T-helper 17 cell (primary cell): ENCODE data around the gene FAM193A. TPM values are rescaled to one million over a fixed set of nuclear protein-coding genes. Genes with fewer than 3 reads are reported as not detected.
"Not testable (repeated sequence)": the region's sequence is repeated elsewhere in the genome, so short reads cannot be mapped to it uniquely, and the experiment has no call there.

Experiments
- ATAC-seq: fragments of 150-1000 bp; cut with Tn5 transposase; 2 replicates; pipeline ENCODE4 v1.10.0; 2021; ENCODE audit warnings: mild to moderate bottlenecking, moderate library complexity
- DNase-seq, 3 donors: peaks; one replicate each; pipeline versions ENCODE4 v3.0.0 to v3.0.0-alpha.2; 2020 to 2021
- H3K9me3 ChIP-seq: one replicate; pipeline ENCODE4 v1.7.0; 2013; ENCODE audit warnings: low read length, mild to moderate bottlenecking; ENCODE audit not compliant: control insufficient read depth, poor library complexity, severe bottlenecking
- H3K27ac Mint-ChIP-seq: one replicate; pipeline ENCODE4 v1.8.0; 2022; ENCODE audit warnings: mild to moderate bottlenecking, moderate library complexity, mixed read lengths
- H3K27me3 Mint-ChIP-seq: one replicate; pipeline ENCODE4 v1.8.0; 2022; ENCODE audit warnings: mixed read lengths
- H3K36me3 Mint-ChIP-seq: one replicate; pipeline ENCODE4 v1.8.0; 2022; ENCODE audit warnings: low read depth, mixed read lengths
- H3K4me1 Mint-ChIP-seq: one replicate; pipeline ENCODE4 v1.8.0; 2022; ENCODE audit warnings: mild to moderate bottlenecking, mixed read lengths
- H3K4me3 Mint-ChIP-seq: one replicate; pipeline ENCODE4 v1.8.0; 2022; ENCODE audit warnings: mild to moderate bottlenecking, moderate library complexity, mixed read lengths
- total RNA-seq, 4 donors: library from RNA in 2 of 4; stranded (reverse) in 2 of 4; gene quantifications; one replicate each; pipeline ENCODE4 v1.2.3 and lab custom pipeline; 2022 to 2026

Gene FAM193A
- total RNA-seq, 2 donors from 2014 or later = 34.8 to 39.8 TPM

- Mint-ChIP-seq H3K4me1 (peaks cover 11% of the 10 kb centered on the region), H3K27ac (peak overlapping the region; percentile 14), H3K36me3 (peaks cover 4% of the 10 kb centered on the region), H3K4me3 (no peak overlapping the region), H3K27me3 (no peaks in the 10 kb centered on the region)
- DNase-seq (no peak), ATAC-seq (no peak)
- H3K9me3 ChIP-seq = no peaks in the 10 kb centered on the region
These were observed 32.6 kb upstream of the FAM193A start for GRCh38 chr4:2503809-2504208.

- peak overlapping the region; percentile 78 for H3K27ac Mint-ChIP-seq
- no peak for DNase-seq
- H3K27me3 Mint-ChIP-seq = no peaks in the 10 kb centered on the region
- no peaks in the 10 kb centered on the region for H3K9me3 ChIP-seq
- peak overlapping the region; percentile 28 for H3K4me3 Mint-ChIP-seq
- peaks cover 14% of the 10 kb centered on the region for H3K4me1 Mint-ChIP-seq
- H3K36me3 Mint-ChIP-seq = peaks cover 2% of the 10 kb centered on the region
- ATAC-seq = no peak
These were observed 29.2 kb upstream of the FAM193A start for GRCh38 chr4:2507259-2507658.

- DNase-seq = no peak
- H3K4me1 Mint-ChIP-seq = peaks cover 14% of the 10 kb centered on the region
- peaks cover 2% of the 10 kb centered on the region for H3K36me3 Mint-ChIP-seq
- H3K27me3 Mint-ChIP-seq = no peaks in the 10 kb centered on the region
- no peak overlapping the region for H3K4me3 Mint-ChIP-seq
- H3K27ac Mint-ChIP-seq = no peak overlapping the region
- ATAC-seq = no peak
- no peaks in the 10 kb centered on the region for H3K9me3 ChIP-seq
These were observed 28.6 kb upstream of the FAM193A start for GRCh38 chr4:2507855-2508254.

GRCh38 chr4:2510351-2511259, 25.8 kb upstream of the FAM193A start:
- H3K4me3 Mint-ChIP-seq = no peak overlapping the region
- peaks cover 12% of the 10 kb centered on the region for H3K4me1 Mint-ChIP-seq
- no peaks in the 10 kb centered on the region for H3K9me3 ChIP-seq
- no peak for DNase-seq
- H3K36me3 Mint-ChIP-seq = peaks cover 5% of the 10 kb centered on the region
- no peak for ATAC-seq
- no peaks in the 10 kb centered on the region for H3K27me3 Mint-ChIP-seq
- peak overlapping the region; percentile 11 for H3K27ac Mint-ChIP-seq

GRCh38 chr4:2511645-2512131, 24.8 kb upstream of the FAM193A start:
- peaks cover 5% of the 10 kb centered on the region for H3K36me3 Mint-ChIP-seq
- DNase-seq (no peak), ATAC-seq (peak; percentile 23)
- peak overlapping the region; percentile 87 for H3K27ac Mint-ChIP-seq
- no peak overlapping the region for H3K4me3 Mint-ChIP-seq
- peaks cover 10% of the 10 kb centered on the region for H3K4me1 Mint-ChIP-seq
- no peaks in the 10 kb centered on the region for H3K27me3 Mint-ChIP-seq
- no peaks in the 10 kb centered on the region for H3K9me3 ChIP-seq

- peaks cover 5% of the 10 kb centered on the region for H3K36me3 Mint-ChIP-seq
- ATAC-seq = no peak
- H3K27me3 Mint-ChIP-seq = no peaks in the 10 kb centered on the region
- peaks cover 10% of the 10 kb centered on the region for H3K4me1 Mint-ChIP-seq
- H3K4me3 Mint-ChIP-seq = no peak overlapping the region
- peak overlapping the region; percentile 87 for H3K27ac Mint-ChIP-seq
- DNase-seq = no peak
- H3K9me3 ChIP-seq = no peaks in the 10 kb centered on the region
These were observed 23.9 kb upstream of the FAM193A start for GRCh38 chr4:2512396-2513135.

GRCh38 chr4:2514193-2514592, 22.3 kb upstream of the FAM193A start:
- H3K27me3 Mint-ChIP-seq, H3K9me3 ChIP-seq, H3K36me3 Mint-ChIP-seq, ATAC-seq, H3K4me3 Mint-ChIP-seq, H3K4me1 Mint-ChIP-seq, DNase-seq: not testable (repeated sequence)
- peak overlapping the region; percentile 53 for H3K27ac Mint-ChIP-seq

- ATAC-seq, H3K9me3 ChIP-seq, H3K36me3 Mint-ChIP-seq, H3K4me3 Mint-ChIP-seq, H3K27me3 Mint-ChIP-seq, H3K4me1 Mint-ChIP-seq, DNase-seq: not testable (repeated sequence)
- H3K27ac Mint-ChIP-seq = peak overlapping the region; percentile 45
These were observed 21.5 kb upstream of the FAM193A start for GRCh38 chr4:2514944-2515343.

- Mint-ChIP-seq H3K36me3 (peaks cover 3% of the 10 kb centered on the region), H3K4me3 (no peak overlapping the region), H3K4me1 (peaks cover 5% of the 10 kb centered on the region), H3K27ac (peak overlapping the region; percentile 72), H3K27me3 (no peaks in the 10 kb centered on the region)
- H3K9me3 ChIP-seq = no peaks in the 10 kb centered on the region
- ATAC-seq (peak; percentile 13), DNase-seq (no peak)
These were observed 20.5 kb upstream of the FAM193A start for GRCh38 chr4:2515830-2516550.

- Mint-ChIP-seq H3K27ac (peak overlapping the region; percentile 72), H3K27me3 (no peaks in the 10 kb centered on the region), H3K4me3 (no peak overlapping the region), H3K4me1 (peaks cover 5% of the 10 kb centered on the region), H3K36me3 (peaks cover 3% of the 10 kb centered on the region)
- no peaks in the 10 kb centered on the region for H3K9me3 ChIP-seq
- ATAC-seq = no peak
- no peak for DNase-seq
These were observed 19.8 kb upstream of the FAM193A start for GRCh38 chr4:2516635-2517034.

- H3K27ac Mint-ChIP-seq = no peak overlapping the region
These were observed 9.9 kb upstream of the FAM193A start for GRCh38 chr4:2526559-2526958.

GRCh38 chr4:2534904-2535375, 1.5 kb upstream of the FAM193A start:
- DNase-seq = no peak
- peaks cover 9% of the 10 kb centered on the region for H3K4me1 Mint-ChIP-seq
- no peaks in the 10 kb centered on the region for H3K36me3 Mint-ChIP-seq
- no peaks in the 10 kb centered on the region for H3K9me3 ChIP-seq
- peak overlapping the region; percentile 53 for H3K27ac Mint-ChIP-seq
- peak overlapping the region; percentile 88 for H3K4me3 Mint-ChIP-seq
- ATAC-seq = no peak
- no peaks in the 10 kb centered on the region for H3K27me3 Mint-ChIP-seq

More at GRCh38 chr4:2526559-2526958, 9.9 kb upstream of the FAM193A start:
- no peak for ATAC-seq
- no peaks in the 10 kb centered on the region for H3K9me3 ChIP-seq
- H3K4me1 Mint-ChIP-seq = no peaks in the 10 kb centered on the region
- DNase-seq = no peak
- H3K36me3 Mint-ChIP-seq = no peaks in the 10 kb centered on the region
- no peak overlapping the region for H3K4me3 Mint-ChIP-seq
- H3K27me3 Mint-ChIP-seq = no peaks in the 10 kb centered on the region
